Neural cell (in vitro differentiated cells): ENCODE data around the gene MAPK1.

ENCODE experiments used
- EP300 ChIP-seq: fragments of 450-650 bp; conservative IDR thresholded peaks from 2 replicates; pipeline ENCODE4 v1.6.1; 2014; ENCODE audit warnings: antibody characterized with exemption, mild to moderate bottlenecking, moderate library complexity; ENCODE audit not compliant: poor library complexity, severe bottlenecking
- EZH2 ChIP-seq: fragments of 200-600, 300-800 bp; shearing (Covaris generic), sonication (generic); IDR thresholded peaks from 2 replicates; pipeline ENCODE4 v1.6.1; 2014; ENCODE audit warnings: antibody characterized with exemption, low read length, borderline replicate concordance, mild to moderate bottlenecking; ENCODE audit not compliant: insufficient read depth, poor library complexity, severe bottlenecking
- MXI1 ChIP-seq: fragments of 450-650 bp; conservative IDR thresholded peaks from 2 replicates; pipeline ENCODE4 v1.6.1; 2014; ENCODE audit warnings: antibody characterized with exemption, mild to moderate bottlenecking; ENCODE audit not compliant: poor library complexity, severe bottlenecking
- POLR2AphosphoS5 ChIP-seq: IDR thresholded peaks from 2 replicates; pipeline ENCODE4 v1.6.1; 2012
- TF ChIP-seq, protein P1 (sequence below): fragments of 450-650 bp; IDR thresholded peaks from 2 replicates; pipeline ENCODE4 v1.5.1; 2014; ENCODE audit warnings: antibody characterized with exemption, mild to moderate bottlenecking, moderate library complexity; ENCODE audit not compliant: poor library complexity, severe bottlenecking
- TF ChIP-seq, protein P2 (sequence below): IDR thresholded peaks from 2 replicates; pipeline ENCODE4 v1.6.1; 2012; ENCODE audit warnings: borderline replicate concordance

DNA sequence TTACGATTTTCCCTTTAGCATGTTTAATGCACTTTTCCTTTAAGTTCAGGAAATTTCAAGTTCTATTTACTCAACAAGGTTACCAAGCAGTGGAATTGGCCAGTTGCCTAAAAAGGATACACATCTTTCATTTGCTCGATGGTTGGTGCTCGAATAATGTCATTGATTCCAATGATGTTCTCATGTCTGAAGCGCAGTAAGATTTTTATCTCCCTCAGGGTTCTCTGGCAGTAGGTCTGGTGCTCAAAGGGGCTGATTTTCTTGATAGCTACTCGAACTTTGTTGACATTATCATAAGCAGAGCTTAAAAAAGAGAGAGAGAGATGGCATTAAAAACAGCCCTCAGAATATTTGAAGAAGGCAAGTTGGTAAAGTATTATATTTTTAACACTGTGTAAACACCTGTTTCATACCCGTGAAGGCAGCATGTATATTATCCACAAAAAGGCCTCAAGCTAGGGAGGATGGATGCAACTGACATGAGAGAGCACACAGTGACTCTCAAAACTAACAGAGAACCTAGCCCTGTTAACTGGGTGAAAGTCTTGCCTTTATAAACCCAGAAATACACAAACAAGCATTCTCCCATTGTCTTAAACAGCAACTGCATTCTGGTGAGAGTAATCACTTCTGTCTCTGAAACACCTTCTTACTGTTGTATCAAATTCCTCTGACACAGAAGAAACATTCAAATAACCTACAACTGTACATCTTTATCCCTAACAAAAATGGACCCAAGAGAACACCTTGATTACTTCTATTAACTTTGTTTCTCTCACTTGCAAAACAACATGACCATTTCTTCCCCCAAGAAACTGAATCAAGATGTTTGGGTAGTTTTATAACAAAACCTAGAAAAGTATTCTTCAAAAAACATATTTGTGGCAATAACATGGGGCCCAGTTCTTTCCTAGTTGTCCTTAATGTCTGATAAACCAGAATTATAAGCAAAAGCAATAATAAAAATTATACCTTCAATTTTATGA lies 59.6 kb downstream of the MAPK1 start:
- TF ChIP-seq, protein P1, sequence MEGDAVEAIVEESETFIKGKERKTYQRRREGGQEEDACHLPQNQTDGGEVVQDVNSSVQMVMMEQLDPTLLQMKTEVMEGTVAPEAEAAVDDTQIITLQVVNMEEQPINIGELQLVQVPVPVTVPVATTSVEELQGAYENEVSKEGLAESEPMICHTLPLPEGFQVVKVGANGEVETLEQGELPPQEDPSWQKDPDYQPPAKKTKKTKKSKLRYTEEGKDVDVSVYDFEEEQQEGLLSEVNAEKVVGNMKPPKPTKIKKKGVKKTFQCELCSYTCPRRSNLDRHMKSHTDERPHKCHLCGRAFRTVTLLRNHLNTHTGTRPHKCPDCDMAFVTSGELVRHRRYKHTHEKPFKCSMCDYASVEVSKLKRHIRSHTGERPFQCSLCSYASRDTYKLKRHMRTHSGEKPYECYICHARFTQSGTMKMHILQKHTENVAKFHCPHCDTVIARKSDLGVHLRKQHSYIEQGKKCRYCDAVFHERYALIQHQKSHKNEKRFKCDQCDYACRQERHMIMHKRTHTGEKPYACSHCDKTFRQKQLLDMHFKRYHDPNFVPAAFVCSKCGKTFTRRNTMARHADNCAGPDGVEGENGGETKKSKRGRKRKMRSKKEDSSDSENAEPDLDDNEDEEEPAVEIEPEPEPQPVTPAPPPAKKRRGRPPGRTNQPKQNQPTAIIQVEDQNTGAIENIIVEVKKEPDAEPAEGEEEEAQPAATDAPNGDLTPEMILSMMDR: no peak
- TF ChIP-seq MXI1 (no peak), POLR2AphosphoS5 (no peak), EP300 (no peak), EZH2 (no peak)
- TF ChIP-seq, protein P2, sequence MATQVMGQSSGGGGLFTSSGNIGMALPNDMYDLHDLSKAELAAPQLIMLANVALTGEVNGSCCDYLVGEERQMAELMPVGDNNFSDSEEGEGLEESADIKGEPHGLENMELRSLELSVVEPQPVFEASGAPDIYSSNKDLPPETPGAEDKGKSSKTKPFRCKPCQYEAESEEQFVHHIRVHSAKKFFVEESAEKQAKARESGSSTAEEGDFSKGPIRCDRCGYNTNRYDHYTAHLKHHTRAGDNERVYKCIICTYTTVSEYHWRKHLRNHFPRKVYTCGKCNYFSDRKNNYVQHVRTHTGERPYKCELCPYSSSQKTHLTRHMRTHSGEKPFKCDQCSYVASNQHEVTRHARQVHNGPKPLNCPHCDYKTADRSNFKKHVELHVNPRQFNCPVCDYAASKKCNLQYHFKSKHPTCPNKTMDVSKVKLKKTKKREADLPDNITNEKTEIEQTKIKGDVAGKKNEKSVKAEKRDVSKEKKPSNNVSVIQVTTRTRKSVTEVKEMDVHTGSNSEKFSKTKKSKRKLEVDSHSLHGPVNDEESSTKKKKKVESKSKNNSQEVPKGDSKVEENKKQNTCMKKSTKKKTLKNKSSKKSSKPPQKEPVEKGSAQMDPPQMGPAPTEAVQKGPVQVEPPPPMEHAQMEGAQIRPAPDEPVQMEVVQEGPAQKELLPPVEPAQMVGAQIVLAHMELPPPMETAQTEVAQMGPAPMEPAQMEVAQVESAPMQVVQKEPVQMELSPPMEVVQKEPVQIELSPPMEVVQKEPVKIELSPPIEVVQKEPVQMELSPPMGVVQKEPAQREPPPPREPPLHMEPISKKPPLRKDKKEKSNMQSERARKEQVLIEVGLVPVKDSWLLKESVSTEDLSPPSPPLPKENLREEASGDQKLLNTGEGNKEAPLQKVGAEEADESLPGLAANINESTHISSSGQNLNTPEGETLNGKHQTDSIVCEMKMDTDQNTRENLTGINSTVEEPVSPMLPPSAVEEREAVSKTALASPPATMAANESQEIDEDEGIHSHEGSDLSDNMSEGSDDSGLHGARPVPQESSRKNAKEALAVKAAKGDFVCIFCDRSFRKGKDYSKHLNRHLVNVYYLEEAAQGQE: no peak
